GM12875 (cell line): ENCODE measurements around the gene COX4I2.

Source experiments
- H3K4me3 ChIP-seq: one replicate; pipeline ENCODE4 v1.5.1; 2011; ENCODE audit warnings: low read depth, low read length, control low read depth
- CTCF ChIP-seq: IDR thresholded peaks from 2 replicates; pipeline ENCODE4 v1.5.1; 2011; ENCODE audit warnings: low read depth, mild to moderate bottlenecking, control low read depth, inconsistent platforms, low read length, moderate library complexity, borderline replicate concordance; ENCODE audit not compliant: insufficient read depth

COX4I2 gene

GRCh38 chr20:31693402-31693801, 55.7 kb downstream of the COX4I2 start:
- no peak overlapping the region for H3K4me3 ChIP-seq
- no peak for TF ChIP-seq CTCF

- TF ChIP-seq CTCF: no peak
Observed at GRCh38 chr20:31693987-31694661, 56.4 kb downstream of the COX4I2 start.

More at GRCh38 chr20:31693987-31694661, 56.4 kb downstream of the COX4I2 start:
- H3K4me3 ChIP-seq: no peak overlapping the region
